GM18499 (cell line): ENCODE results near the gene SLC38A4.
"Not testable (repeated sequence)": the region's sequence is repeated elsewhere in the genome, so short reads cannot be mapped to it uniquely, and the experiment has no call there.

Experiments used
- ATAC-seq: cut with Tn5 transposase; IDR thresholded peaks from one replicate; pipeline ENCODE4 v1.9.1; 2021; ENCODE audit warnings: moderate number of reproducible peaks; ENCODE audit not compliant: insufficient read depth, unreplicated experiment

The SLC38A4 gene

DNA sequence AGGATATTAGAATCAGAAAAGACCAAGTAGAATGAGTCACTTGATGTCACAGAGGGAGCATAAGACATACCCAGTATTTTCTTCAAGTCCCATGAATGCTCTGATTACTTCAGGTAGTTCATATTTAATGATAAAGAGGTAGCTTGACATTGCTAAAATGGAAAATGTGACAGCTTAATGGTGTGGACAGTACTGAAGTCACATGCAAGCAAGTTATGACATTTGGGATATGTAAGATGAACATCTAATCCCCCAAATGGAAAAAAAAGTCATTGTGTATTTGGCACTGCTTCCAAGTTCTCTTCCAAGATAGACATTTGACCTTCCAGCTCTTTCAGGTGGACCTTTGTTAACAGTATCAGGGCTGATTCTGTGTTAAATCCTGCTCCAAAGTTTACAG lies 45.9 kb downstream of the SLC38A4 start:
- ATAC-seq, result no peak

DNA sequence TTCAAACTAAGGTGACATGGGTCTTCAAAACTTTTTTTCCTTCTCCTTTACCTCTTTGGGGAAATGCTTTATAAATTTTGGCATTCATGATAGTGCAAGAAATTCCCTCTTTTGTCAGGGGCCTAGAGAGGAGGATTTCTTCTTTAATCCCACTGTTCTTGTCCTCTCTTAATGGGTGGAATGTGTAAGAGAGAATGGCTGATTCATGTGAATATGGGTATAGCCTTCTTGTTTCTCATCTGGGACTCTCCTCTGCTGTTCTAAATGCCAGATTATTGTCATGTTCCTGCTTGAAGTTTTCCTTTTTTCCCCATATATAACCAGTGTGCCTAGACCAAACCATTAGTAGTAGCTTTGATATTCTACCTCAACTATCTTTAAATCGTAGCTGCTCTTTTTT lies 46.7 kb downstream of the SLC38A4 start:
- ATAC-seq, result no peak

DNA sequence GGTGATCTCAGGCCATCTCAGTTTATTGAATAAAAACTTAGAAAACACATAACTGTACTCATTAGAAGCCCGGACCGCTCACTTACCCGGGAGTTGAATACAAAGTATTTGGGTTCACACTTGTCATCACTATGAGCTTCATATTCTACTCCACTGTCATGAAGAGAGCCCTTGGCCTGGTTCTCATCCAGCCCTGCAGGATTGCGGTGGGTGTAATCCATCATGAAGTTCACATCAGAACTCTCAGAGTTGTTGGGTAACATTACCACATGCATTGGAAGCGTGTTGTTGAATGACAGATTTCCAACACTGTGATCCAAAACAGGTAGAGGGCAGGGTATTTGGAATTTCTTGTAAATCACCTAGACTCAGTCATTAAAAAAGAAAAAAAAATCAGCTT lies 47.4 kb downstream of the SLC38A4 start:
- ATAC-seq, result no peak

DNA sequence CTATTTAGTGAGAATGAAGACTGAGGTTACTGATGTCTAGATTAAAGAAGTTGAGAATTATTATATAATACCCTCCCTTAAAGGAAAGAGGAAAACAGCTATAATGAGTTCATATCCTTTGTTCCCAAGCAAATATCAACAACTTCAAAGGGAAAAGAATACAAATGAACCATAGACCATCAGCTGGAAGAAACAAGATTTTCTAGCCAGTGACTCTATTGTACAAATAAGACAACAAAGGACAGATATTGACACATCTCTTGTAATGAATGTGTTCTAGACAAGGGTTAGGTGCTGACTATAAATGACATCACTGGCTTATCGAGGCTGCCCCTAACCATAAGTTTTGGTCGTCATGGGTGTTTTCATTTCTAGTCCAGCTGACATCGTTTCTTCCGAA lies 48.2 kb downstream of the SLC38A4 start:
- ATAC-seq, result no peak

DNA sequence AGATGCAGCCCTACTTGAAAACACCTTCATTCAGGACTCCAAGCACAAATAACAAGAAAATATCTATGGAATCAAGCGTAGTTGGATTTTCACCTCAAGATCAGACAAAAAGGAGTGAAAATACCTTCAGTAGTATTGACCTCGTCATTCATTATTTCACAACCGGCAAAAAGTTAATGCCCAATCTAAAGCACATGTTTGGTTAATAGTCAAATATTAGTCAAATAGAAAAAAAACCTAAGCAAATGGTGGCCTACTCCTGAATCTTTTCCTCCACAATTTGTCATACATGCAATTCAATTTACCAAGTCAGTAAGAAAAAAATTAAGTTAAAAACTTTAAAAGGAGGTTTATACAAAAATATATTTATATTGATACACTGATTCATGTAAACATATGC lies 50.0 kb downstream of the SLC38A4 start:
- ATAC-seq, result no peak

DNA sequence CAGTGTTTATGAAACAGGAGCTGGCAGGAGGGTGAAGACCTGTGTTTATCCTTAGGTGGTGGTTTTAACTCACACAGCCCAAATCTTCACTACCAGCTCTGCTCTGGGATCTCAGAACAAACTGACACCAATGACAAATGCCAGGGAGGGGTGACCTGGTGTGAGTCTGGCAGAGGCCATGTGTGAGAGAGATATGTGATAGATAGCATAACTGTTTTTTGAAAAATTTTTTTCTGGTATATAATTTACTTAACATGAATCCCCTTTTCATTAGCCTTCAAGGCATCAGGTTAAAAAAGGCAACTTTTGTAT lies 51.5 kb downstream of the SLC38A4 start:
- ATAC-seq, result no peak

DNA sequence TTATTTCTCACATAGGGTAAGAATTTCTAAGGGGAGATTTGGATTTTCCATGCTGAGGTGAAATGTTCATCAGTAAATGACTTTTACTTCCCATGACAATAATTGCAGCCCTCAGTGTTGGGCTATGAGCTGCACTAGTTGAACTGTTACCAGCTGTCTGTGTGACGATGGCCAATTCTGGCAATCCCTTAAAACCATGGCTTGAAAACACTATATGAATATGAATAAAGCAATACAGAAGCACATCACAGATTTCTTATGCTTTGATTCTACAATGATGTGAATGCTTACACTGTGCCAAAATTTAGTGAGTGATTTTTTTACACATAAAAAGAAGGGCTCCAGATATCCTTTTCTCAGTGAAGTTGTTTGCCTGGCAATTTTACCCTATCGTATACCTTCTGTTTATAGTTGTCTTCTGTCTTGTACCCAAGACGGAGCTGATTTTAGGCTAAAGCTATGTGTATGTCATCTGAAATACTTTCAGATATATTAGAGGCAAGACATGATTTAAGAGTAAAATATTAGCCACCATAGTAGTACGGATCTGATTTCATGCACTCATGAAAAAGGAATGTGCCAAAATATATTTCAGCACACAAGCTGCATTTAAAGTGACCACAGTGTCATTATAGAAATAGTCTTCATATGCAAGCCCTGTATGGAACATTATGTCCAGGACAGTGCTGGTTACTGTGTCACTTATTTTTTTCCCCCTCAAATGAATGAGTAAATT lies 52.0 kb downstream of the SLC38A4 start:
- ATAC-seq, result no peak

DNA sequence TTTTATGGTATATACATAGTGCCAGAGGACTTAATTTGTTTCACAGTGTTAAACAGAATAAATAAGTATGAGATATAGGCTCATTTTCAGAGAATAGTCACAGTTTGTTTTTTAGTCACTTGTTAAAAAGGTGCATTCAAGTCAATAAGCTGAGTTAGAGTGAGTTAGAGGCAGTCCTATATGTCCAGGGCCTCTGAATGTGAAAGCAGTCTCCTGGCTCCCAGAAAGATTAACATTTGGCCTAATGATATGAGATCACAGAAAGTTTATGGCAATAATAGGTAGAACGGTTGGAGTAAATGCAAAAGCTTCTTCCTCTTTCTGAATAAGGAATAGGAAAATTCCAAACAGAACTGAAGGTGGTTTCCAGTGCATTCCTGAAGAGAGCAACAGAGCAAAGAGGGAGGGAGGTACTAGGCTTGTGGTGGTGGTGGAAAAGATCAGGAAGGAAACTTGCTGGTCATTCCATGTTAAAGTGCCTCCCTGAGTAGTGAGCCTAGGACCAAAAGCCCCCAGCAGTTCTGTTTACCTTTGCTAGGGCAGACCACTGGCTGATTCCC lies 54.4 kb downstream of the SLC38A4 start:
- no peak for ATAC-seq

DNA sequence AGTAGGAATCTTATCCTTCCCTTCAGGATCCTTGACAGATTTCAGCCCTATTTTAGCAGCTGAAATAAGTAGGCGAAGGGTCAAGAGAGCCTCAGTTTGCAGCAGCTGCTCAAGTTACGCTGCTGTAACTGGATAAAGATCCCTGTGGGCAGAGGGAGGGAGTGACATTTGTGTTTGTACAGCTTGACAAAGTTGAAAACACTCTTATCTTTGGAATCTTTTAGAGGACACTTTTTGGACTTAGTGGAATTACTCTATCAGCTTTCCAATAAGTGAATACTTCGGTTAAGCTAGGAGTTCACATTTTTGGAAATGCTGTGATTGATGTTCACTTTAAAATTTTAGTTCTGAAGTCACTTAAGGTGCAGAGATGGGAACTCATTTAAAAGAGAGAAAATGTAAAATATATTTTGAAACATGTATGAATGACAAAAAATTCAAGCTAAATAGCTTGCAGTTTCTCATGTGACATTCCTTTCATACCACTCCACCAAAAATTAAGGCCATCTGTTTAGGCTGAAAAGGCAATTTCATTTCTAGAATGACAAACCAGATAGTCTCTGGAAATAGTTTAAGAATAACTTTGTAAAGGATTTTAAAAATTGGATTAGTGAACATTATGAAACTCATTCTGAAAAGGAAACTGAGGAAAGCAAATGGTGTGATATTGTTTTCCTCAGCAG lies 55.2 kb downstream of the SLC38A4 start:
- no peak for ATAC-seq

DNA sequence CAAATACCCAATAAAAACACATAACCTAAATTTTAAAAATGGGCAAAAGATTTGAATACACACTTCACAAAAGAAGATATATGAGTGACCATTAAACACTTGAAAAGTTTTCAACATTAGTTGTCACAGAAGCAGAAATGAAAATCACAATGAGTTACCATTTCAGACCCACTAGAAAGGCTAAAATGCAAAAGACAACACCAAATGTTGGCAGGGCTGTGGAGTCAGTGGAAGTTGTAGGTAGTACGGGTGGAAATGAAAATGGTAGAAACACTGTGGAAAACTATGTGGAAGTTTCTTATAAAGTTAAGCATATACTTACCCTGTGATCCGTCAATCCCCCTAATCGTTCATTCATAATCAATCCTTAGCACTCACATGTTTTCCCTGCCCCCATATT lies 61.8 kb downstream of the SLC38A4 start:
- ATAC-seq, result no peak

DNA sequence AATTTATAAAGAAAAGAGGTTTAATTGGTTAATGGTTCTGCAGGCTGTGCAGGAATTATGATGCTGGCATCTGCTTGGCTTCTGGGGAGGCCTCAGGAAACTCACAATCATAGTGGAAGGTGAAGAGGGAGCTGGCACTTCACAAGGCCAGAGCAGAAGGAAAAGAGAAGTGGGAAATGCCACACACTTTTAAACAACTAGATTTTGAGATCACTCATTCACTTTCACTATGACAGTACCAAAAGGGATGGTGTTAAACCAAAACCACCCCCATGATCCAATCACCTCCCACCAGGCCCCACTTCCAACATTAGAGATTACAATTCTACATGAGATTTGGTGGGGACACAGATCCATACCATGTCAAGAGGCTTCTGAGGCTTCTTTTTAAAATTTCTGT lies 62.6 kb downstream of the SLC38A4 start:
- ATAC-seq, result no peak

DNA sequence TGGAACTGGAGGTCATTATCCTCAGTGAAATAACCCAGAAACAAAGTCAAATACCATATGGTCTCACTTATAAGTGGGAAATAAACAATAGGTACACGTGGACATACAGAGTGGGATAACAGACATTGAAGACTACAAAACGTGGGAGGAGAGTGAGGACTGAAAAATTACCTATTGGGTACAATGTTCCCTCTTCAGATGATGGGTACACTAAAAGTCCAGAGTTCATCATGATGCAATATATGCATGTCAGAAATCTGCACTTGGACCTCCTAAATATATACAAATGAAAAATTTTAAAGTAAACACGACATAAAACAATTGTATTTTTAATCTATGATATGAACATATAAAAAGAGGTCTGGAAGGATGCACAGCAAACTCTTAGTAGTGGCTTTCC lies 71.2 kb downstream of the SLC38A4 start:
- ATAC-seq, result no peak

DNA sequence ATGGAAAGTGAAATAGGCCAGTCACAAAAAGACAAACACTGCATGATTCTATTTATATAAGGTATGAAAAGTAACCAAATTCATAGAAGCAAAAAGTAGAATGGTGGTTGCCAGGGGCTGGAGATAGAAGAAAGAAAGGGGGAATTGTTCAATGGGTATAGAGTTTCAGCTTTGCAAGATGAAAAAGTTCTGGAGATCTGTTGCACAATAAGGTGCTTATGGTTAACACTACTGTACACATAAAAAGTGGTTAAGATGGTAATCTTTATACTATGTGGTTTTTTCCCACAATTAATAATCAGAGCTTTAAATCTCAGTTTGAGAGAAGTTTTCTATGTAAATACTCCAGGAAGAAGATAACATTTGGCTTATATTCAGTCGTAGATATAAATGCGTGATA lies 73.4 kb downstream of the SLC38A4 start:
- no peak for ATAC-seq

DNA sequence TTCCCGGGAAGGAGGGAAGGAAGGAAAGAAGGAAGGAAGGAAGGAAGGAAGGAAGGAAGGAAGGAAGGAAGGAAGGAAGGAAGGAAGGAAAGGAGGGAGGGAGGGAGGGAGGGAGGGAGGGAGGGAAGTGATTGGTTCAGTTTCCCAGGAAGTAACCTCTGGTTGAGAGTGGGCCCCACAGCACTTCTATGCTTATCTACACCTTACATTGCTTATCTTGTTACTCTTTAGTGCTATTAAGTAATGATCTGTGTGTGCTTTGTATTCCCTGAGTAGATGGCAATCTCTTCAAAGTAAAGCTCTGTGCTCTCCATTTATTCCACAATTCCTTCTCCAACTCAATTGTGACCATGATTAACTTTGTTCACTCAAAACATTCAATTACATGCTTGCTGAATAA lies 74.6 kb downstream of the SLC38A4 start:
- ATAC-seq, result no peak

DNA sequence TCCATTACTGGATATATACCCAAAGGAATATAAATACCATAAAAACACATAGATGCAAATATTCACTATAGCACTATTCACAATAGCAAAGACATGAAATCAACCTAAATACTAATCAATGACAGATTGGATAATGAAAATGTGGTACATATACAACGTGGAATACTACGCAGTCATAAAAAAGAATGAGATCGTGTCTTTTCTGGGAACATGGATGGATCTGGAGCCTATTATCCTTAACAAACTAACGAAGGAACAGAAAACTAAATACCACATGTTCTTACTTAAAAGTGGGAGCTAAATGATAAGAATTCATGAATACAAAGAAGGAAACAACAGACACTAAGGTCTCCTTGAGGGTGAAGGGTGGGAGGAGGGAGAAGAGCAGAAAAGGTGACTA lies 76.5 kb downstream of the SLC38A4 start:
- ATAC-seq, result no peak

DNA sequence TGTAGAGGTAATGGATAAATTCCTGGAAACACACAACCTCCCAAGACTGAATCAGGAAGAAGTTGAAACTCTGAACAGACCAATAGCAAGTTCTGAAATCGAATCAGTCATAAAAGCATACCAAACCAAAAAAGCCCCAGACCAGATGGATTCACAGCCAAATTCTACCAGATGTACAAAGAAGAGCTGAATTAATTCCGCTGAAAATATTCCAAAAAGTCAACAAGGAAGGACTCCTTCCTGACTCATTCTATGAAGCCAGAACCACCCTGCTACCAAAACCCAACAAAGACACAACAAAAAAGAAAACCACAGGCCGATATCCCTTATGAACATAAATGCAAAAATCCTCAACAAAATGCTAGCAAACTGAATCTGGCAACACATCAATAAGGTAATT lies 81.5 kb downstream of the SLC38A4 start:
- no peak for ATAC-seq

DNA sequence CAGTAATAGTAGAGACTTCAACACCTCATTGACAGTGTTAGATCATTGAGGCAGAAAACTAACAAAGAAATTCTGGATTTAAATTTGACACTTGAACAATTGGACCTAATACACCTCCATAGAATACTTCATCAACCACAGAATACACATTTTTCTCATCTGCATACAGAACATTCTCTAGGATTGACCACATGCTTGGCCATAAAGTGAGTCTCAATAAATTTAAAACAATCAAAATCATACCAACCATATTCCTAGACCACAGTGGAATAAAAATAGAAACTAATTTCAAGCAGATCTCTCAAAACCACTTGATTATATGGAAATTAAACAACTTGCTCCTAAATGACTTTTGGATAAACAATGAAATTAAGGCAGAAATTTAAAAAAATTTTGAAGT lies 82.3 kb downstream of the SLC38A4 start:
- no peak for ATAC-seq

DNA sequence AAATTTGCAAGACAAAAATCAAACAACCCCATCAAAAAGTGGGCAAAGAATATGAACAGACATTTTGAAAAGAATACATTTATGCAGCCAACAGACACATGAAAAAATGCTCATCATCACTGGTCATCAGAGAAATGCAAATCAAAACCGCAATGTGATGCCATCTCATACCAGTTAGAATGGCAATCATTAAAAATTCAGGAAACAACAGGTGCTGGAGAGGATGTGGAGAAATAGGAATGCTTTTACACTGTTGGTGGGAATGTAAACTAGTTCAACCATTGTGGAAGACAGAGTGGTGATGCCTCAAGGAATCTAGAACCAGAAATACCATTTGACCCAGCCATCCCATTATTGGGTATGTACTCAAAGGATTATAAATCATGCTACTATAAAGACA lies 83.5 kb downstream of the SLC38A4 start:
- not testable (repeated sequence) for ATAC-seq

DNA sequence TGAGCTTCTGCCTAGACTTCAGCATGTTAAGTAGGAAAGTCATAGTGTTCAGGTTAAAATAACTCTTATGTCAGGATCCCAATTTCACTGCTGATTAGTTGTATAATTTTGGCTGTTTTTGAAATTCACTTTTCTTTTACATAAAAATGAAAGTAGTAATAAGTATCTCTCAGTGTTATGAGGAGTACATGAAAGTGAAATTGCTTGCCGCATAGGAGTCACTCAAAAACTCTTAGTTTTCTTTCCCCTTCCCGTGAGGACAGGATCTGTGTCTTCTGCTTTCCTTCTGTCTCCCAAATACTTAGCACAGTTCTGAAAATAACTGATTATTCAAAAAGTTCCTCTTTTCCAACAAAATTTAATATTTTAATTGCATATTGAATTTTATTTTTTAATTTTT lies 100.5 kb downstream of the SLC38A4 start:
- no peak for ATAC-seq

DNA sequence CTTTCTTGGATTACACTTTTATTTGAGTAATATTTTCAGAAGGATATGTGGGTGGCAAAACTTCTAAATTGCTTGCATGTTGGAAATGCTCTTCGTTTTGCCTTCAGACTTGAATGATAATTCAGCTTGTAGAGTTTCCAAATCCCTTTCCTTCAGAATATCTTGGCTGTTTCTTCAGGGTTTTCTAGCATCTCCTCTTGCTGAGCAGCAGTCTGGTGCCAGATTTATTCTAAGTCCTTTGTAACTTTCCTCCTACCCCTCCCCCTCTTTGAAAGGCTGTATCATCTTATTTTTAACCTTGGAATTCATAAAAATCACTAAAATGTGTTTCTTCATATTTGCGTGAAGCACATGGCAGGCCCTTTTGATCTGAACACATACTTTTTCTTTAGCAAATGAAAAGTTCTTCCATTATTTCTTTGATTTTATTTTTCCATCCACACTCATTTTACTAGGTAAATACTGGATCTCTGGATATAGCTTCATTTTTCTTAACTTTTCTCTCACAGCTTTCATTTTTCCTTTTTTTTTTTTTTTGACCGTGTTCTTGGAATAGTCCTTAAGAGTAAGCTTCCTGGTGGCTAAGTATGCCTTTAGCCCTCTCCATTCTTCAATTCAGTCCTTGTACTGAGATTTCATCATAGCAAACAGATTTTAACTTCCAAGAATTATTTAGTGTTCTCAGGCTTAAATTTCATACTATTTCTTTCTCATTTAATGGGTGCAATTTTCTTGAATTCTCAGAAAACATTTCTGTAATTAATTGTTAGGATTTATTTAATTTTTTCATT lies 102.0 kb downstream of the SLC38A4 start:
- no peak for ATAC-seq
